ENCODE data around the gene RFFL. TPM values are rescaled to one million over a fixed set of nuclear protein-coding genes. Genes with fewer than 3 reads are reported as not detected.

The RFFL gene
- total and polyA plus RNA-seq, 9 of the 15 experiments (the other 6 are each of a cell fraction or from before 2014, with no cell fraction given): 3.4 to 18.1 (median 12.8) TPM

- TF ChIP-seq, protein P1, sequence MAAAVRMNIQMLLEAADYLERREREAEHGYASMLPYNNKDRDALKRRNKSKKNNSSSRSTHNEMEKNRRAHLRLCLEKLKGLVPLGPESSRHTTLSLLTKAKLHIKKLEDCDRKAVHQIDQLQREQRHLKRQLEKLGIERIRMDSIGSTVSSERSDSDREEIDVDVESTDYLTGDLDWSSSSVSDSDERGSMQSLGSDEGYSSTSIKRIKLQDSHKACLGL (CRISPR knock-in tag; IDR thresholded peaks at IDR 0.05; ENCODE audit: borderline replicate concordance, poor library complexity, severe bottlenecking): no peak
- TF ChIP-seq WHSC1 (IDR thresholded peaks at IDR 0.05; ENCODE audit: low read length): no peak
- TF ChIP-seq MAZ (CRISPR knock-in tag; conservative IDR thresholded peaks at IDR 0.05 in 1 of 2, IDR thresholded peaks at IDR 0.05 in 1 of 2): 0 out of 4 replicates have a peak, but pooled peaks of 1 of the 2 experiments have one; percentile 7
- TF ChIP-seq SPI1 (IDR thresholded peaks at IDR 0.05; ENCODE audit: borderline replicate concordance, low read depth, low read length): 0 out of 2 replicates have a peak, but pooled peaks have one; percentile 24
- no peak for TF ChIP-seq PHTF2 (CRISPR knock-in tag; IDR thresholded peaks at IDR 0.05)
- no peak for TF ChIP-seq TEAD2 (tag; IDR thresholded peaks at IDR 0.05)
These were observed 24.3 kb upstream of the RFFL start (continued) for GRCh38 chr17:35087731-35088355.

DNA sequence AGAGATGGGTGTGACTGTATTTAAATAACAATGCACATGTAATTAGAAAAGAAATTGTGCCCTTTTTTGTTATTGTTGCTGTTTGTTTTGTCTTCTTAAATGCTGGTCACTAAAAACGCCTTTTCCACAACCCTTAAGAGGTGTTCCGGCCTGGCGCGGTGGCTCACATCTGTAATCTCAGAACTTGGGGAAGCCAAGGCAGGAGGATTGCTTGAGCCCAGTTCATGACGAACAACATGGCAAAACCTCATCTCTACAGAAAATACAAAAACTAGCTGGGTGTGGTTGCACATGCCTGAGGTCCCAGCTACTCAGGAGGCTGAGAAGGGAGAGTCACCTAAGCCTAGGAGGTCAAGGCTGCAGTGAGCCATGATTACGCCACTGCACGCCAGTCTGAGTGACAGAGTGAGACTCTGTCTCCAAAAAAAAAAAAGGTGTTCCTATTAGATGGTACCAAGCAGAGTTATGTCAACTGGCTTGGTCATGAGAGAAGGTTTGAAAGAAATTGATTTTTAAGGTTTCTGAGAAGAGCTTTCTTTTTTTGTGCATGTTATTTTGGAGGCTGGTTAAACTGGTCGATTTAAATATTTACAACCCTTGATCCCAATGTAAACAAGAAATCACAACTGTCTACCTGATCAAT is 23.5 kb upstream of the RFFL start:
- H3K4me1 ChIP-seq (replicated peaks in 1 of 2; ENCODE audit: control insufficient read depth in 2 of 2, insufficient read depth in 2 of 2, low read length in 2 of 2): peaks cover 22 to 34% of the 10 kb centered on the region in 2 experiments
- no peaks in the 10 kb centered on the region for H3K9me3 ChIP-seq (replicated peaks; ENCODE audit: control insufficient read depth, insufficient read depth, low read depth, low read length)
- H3K9me1 ChIP-seq (ENCODE audit: control insufficient read depth, insufficient read depth, low read length): peaks cover 3% of the 10 kb centered on the region
- in situ Hi-C loops (cut with MboI): no loop called here
- intact Hi-C loops (cut with micrococcal nuclease): loop anchor here (5.0 kb wide), 2 partner anchors 90 to 105 kb away; partner anchors contain the start of gene LIG3
- peak overlapping the region in 1 of 2 experiments; percentile 75; a peak in 2 of 4 replicates for H3K9ac ChIP-seq (ENCODE audit: insufficient read depth in 1 of 2, low read depth in 2 of 2, low read length in 2 of 2)
- 0 out of 3 replicates have a peak, but pooled peaks have one; percentile 7 for ATAC-seq
- TSS peak; percentile 40 for BruUV-seq (replicated peaks)
- H3K36me3 ChIP-seq (ENCODE audit: control insufficient read depth, insufficient read depth, low read length): no peaks in the 10 kb centered on the region
- no peaks in the 10 kb centered on the region for H4K20me1 ChIP-seq (replicated peaks; ENCODE audit: control insufficient read depth, insufficient read depth, low read length)
- no peak overlapping the region; the same call in 2 of the 3 replicates for H3K27ac ChIP-seq (ENCODE audit: extremely low read depth, low read depth, low read length)
- no peak overlapping the region for H2AFZ ChIP-seq (ENCODE audit: low read depth, low read length)
- H3K4me2 ChIP-seq (ENCODE audit: insufficient read depth, low read length): peak overlapping the region; percentile 83
- H3K27me3 ChIP-seq (ENCODE audit: control insufficient read depth in 2 of 2, insufficient read depth in 2 of 2, low read length in 2 of 2): no peaks in the 10 kb centered on the region
- peak; percentile 75 for FAIRE-seq
- CTCF ChIA-PET (ENCODE audit: low intra/inter-chr PET ratio): no interaction called here
- peak in 1 of 4 experiments; percentile 62 for DNase-seq (ENCODE audit: extremely low read depth in 1 of 4, low spot score in 3 of 4)
- WGBS (ENCODE audit: insufficient coverage, low coverage, missing lambda C conversion rate): 41% methylated on average over 8 of the region's 8 CpGs
- H3K4me3 ChIP-seq: no peak overlapping the region
- H3K79me2 ChIP-seq (ENCODE audit: control insufficient read depth, insufficient read depth, low read length): peaks cover 52% of the 10 kb centered on the region
- POLR2A ChIA-PET: interaction anchor here (0.9 to 1.2 kb wide), 4 partner anchors 9 to 76 kb away, joined by 3 to 5 read pairs (median 3); partner anchors contain the start of gene RFFL
- TF ChIP-seq PKNOX1 (IDR thresholded peaks at IDR 0.05): peak; percentile 92
- TF ChIP-seq BCOR (IDR thresholded peaks at IDR 0.05): 0 out of 2 replicates have a peak, but pooled peaks have one; percentile 12
- peak in 1 of 2 experiments; percentile 27; a peak in 1 of 4 replicates for TF ChIP-seq NRF1 (conservative IDR thresholded peaks at IDR 0.05 in 1 of 2, IDR thresholded peaks at IDR 0.05 in 1 of 2)
- TF ChIP-seq YY1 (IDR thresholded peaks at IDR 0.05; ENCODE audit: borderline replicate concordance in 1 of 3, control insufficient read depth in 1 of 3, extremely low read depth in 1 of 3, insufficient read depth in 3 of 3, insufficient read length in 1 of 3, insufficient replicate concordance in 2 of 3, low read depth in 1 of 3, low read length in 2 of 3): peak in 1 of 3 experiments; percentile 22
- no peak for TF ChIP-seq ZBTB5 (IDR thresholded peaks at IDR 0.05)
- peak; percentile 85 for TF ChIP-seq CEBPB (tag; IDR thresholded peaks at IDR 0.05)

Measured in K562 (cell line).